ENCODE measurements around the gene FOXP1.

DNA sequence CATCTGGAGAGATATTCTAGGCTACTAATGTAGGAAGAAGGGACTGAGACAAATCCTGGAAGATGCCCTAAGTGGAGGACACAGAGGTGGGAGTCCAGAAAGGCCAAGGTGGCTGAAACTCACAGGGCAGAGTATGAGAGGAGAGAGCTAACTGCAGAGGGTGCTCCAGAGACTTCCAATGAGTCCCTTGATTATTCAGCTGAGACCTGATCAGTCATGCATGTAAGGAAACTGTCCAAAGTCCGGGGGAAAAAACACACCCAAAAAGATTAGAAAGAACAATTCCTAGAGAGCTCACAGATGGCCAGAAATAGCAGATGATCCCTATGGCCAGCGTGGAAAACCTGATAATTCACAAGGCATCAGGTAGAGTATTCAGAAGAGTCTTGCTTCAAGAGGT is 18.7 kb upstream of the FOXP1 start:
- TF ChIP-seq, protein P1, sequence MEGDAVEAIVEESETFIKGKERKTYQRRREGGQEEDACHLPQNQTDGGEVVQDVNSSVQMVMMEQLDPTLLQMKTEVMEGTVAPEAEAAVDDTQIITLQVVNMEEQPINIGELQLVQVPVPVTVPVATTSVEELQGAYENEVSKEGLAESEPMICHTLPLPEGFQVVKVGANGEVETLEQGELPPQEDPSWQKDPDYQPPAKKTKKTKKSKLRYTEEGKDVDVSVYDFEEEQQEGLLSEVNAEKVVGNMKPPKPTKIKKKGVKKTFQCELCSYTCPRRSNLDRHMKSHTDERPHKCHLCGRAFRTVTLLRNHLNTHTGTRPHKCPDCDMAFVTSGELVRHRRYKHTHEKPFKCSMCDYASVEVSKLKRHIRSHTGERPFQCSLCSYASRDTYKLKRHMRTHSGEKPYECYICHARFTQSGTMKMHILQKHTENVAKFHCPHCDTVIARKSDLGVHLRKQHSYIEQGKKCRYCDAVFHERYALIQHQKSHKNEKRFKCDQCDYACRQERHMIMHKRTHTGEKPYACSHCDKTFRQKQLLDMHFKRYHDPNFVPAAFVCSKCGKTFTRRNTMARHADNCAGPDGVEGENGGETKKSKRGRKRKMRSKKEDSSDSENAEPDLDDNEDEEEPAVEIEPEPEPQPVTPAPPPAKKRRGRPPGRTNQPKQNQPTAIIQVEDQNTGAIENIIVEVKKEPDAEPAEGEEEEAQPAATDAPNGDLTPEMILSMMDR (conservative IDR thresholded peaks at IDR 0.05; ENCODE audit: low read depth, low read length), result no peak
- no peak for TF ChIP-seq EZH2 (IDR thresholded peaks at IDR 0.05; ENCODE audit: borderline replicate concordance, low read depth, low read length, poor library complexity, severe bottlenecking)
